H1 (cell line): ENCODE data around the gene RPL28.

Source experiments
- BRCA1 ChIP-seq: IDR thresholded peaks from 2 replicates; pipeline ENCODE4 v1.6.1; 2012; ENCODE audit warnings: low read depth, low read length, improper control_type of control experiment
- CTCF ChIP-seq, 3 experiments: IDR thresholded peaks; 1 replicate in 2 of 3; 2 replicates in 1 of 3; pipeline versions ENCODE4 v1.5.1 to v1.6.1; 2011; ENCODE audit warnings: low read length in 3 of 3, mild to moderate bottlenecking in 3 of 3, inconsistent platforms in 2 of 3, low read depth in 1 of 3, moderate library complexity in 1 of 3; ENCODE audit not compliant: insufficient read depth in 1 of 3; ENCODE audit errors: control extremely low read depth in 1 of 3
- FOSL1 ChIP-seq: IDR thresholded peaks from 2 replicates; pipeline ENCODE4 v1.6.1; 2011; ENCODE audit warnings: mild to moderate bottlenecking, low read depth, low read length, moderate library complexity; ENCODE audit not compliant: insufficient read depth
- GABPA ChIP-seq: IDR thresholded peaks from 2 replicates; pipeline ENCODE4 v1.6.1; 2011; ENCODE audit warnings: mild to moderate bottlenecking, low read length, moderate library complexity, borderline replicate concordance; ENCODE audit not compliant: insufficient read depth
- NANOG ChIP-seq: IDR thresholded peaks from 2 replicates; pipeline ENCODE4 v1.6.1; 2011; ENCODE audit warnings: low read length, low read depth, mild to moderate bottlenecking, inconsistent platforms; ENCODE audit not compliant: insufficient read depth, poor library complexity, severe bottlenecking
- POLR2A ChIP-seq, 2 experiments: IDR thresholded peaks; 1 replicate in 1 of 2; 2 replicates in 1 of 2; pipeline ENCODE4 v1.6.1; 2011; ENCODE audit warnings: low read depth in 2 of 2, low read length in 2 of 2, mild to moderate bottlenecking in 2 of 2; ENCODE audit errors: control extremely low read depth in 1 of 2
- RAD21 ChIP-seq, 2 experiments: IDR thresholded peaks in 1 of 2; conservative IDR thresholded peaks in 1 of 2; 2 replicates each; pipeline ENCODE4 v1.6.1; 2011; ENCODE audit warnings: low read depth in 2 of 2, low read length in 2 of 2, improper control_type of control experiment in 1 of 2, inconsistent platforms in 1 of 2, mild to moderate bottlenecking in 1 of 2, moderate library complexity in 1 of 2
- SP1 ChIP-seq: IDR thresholded peaks from 2 replicates; pipeline ENCODE4 v1.6.1; 2011; ENCODE audit warnings: low read depth, low read length
- YY1 ChIP-seq: IDR thresholded peaks from 2 replicates; pipeline ENCODE4 v1.6.1; 2011; ENCODE audit warnings: low read depth, mild to moderate bottlenecking, low read length

DNA sequence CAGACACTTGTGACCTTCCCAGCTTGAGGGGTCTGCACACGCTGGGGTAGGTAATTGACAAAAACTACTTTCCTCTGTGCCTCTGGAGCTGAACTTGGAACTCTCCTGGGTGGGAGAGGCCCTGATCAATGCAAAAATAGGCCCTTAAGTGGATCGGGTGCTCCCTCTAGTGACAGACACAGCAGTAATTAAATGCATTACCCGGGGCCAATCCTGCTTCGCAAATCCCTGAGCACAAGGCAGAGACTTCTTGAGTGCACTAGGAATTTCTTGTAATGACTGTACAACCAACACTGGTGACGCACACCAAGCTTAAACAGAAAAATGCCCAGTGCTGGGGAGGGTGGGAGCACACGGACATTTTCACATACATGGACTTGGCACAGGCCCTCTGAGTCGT is 32.5 kb downstream of the RPL28 start:
- TF ChIP-seq YY1 (no peak), CTCF (IDR thresholded peaks at IDR 0.05; ENCODE audit: control extremely low read depth in 1 of 3, insufficient read depth in 1 of 3, low read depth in 1 of 3, low read length in 3 of 3) (peak; percentile 45 to 85 (median 72)), NANOG (no peak), FOSL1 (no peak), BRCA1 (no peak), SP1 (no peak), GABPA (no peak), POLR2A (IDR thresholded peaks at IDR 0.05; ENCODE audit: control extremely low read depth in 1 of 2, low read depth in 2 of 2, low read length in 2 of 2) (no peak), RAD21 (IDR thresholded peaks at IDR 0.05 in 1 of 2, conservative IDR thresholded peaks at IDR 0.05 in 1 of 2; ENCODE audit: low read depth in 2 of 2, low read length in 2 of 2) (peak; percentile 93 to 97)
